ENCODE data around the gene HCRT.
"Not testable (repeated sequence)": the region's sequence is repeated elsewhere in the genome, so short reads cannot be mapped to it uniquely, and the experiment has no call there.

The HCRT gene, protein sequence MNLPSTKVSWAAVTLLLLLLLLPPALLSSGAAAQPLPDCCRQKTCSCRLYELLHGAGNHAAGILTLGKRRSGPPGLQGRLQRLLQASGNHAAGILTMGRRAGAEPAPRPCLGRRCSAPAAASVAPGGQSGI

DNA sequence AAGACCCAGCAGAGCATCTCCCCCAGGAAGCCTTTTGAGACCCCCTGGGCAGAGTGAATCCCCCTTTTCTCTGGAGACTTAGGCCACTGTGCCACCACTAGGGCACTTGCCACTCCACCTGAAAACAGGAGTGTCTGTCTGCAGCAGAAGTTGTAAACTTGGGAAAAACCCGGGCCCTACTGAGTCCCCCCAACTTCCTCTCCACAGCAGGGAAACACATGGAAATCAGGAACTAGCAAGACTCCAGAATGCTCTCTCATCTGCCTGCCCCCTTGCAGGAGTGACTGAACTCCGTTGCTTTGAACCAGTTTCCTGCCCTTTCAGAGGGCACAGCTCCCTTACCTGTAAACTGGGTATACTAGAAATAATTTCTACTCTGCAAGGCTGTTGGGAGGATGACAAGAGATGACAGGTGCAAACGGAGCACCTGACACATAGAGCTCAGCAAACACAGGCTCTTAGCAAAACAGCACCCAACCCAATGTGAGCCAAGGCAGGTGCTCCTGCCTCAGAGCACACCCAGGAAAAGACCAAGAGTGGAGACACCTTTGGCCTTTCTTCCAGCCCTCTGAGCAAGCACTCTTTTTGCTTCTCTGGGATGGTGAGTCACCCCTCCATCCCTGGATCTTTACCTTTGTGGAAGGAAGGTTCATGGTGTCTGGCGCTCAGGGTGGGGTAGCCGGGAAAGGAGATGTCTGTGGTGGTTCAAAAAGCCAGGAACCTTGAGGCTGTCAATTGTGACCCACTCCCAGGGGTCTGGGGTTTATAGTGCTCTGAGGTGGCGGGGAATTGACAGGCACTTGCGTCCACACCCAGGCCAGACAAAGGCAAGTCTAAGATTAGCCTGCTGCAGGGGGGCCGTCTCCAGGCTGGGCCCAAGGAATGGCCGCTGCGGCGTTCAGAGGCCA lies at the start of gene HCRT:
TSS of gene HCRT (minus strand) at position 740 of the 908 bp plus-strand sequence. CDS start at position 653, 87 bp downstream.
- Mint-ChIP-seq H3K27me3 (peaks cover 12% of the 10 kb centered on the region), H3K36me3 (ENCODE audit: low read depth) (no peaks in the 10 kb centered on the region), H3K4me1 (ENCODE audit: low read depth) (peaks cover 38% of the 10 kb centered on the region), H3K9me3 (no peaks in the 10 kb centered on the region), H3K4me3 (peak within 1 kb of the TSS; percentile 85), H3K27ac (peak within 1 kb of the TSS; percentile 79)
- no peak for DNase-seq

DNA sequence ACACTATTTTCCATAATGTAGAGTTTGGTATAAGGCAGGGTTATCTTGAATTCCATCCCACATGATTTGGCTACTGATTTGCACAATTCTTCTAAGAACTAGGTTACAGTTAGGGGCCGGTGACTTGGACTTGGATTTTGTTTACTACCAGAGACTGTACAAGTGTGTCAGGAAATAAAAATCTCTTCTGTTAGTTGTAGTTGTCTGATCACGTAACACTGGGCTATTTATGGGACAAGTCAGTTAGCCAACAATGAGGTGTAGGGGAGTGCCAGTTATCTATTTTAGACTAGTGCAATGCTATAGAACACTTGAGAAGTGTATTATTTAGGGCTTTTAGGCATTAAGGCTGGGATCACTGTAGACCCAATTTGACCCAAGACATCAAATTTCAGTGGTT lies 48.7 kb upstream of the HCRT start:
- H3K36me3 Mint-ChIP-seq (ENCODE audit: low read depth): peaks cover 29% of the 10 kb centered on the region
- no peak for DNase-seq
- peak overlapping the region; percentile 44 for H3K27ac Mint-ChIP-seq
- no peaks in the 10 kb centered on the region for H3K9me3 Mint-ChIP-seq
- H3K4me1 Mint-ChIP-seq (ENCODE audit: low read depth): peaks cover 47% of the 10 kb centered on the region
- H3K4me3 Mint-ChIP-seq: no peak overlapping the region
- H3K27me3 Mint-ChIP-seq: no peaks in the 10 kb centered on the region

DNA sequence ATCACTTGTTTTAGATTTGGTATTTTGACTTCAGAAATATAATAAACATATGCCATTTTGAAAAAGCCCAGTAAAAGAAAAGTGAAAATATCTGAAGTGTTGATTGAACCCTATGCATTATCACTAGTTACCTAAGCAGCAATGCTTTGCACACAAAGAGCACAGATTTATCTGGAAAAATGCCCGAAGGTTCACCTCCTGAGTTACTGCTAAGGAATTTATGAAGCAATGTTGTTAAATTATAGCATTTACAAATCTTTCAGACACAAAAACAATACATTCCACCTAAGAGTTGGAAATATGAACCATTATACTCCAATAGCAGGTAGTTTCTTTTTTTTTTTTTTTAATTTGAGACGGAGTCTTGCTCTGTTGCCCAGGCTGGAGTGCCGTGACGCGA lies 47.9 kb upstream of the HCRT start:
- H3K9me3 Mint-ChIP-seq: no peaks in the 10 kb centered on the region

DNA sequence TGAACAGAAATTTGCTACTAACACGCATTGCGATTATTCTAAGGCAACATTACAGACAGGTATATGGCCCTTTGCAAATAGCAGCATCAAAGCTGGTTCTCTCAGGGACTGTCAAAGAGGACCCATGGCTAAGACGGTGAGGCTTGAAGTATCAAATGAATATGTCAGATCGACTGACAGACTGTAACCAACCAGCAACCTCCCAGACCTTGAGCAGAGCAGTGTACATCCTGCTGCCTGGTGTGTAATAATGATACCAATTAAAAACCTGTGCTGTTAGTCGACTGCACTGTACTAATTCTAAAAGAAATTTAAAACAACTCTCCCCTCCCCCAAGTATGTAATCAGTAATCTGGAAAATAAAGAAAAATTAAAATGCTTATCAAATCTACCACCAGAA lies 45.0 kb upstream of the HCRT start:
- H3K4me1 Mint-ChIP-seq (ENCODE audit: low read depth): peaks cover 46% of the 10 kb centered on the region
- H3K27ac Mint-ChIP-seq: peak overlapping the region; percentile 77
- no peaks in the 10 kb centered on the region for H3K9me3 Mint-ChIP-seq
- peaks cover 49% of the 10 kb centered on the region for H3K36me3 Mint-ChIP-seq (ENCODE audit: low read depth)
- H3K4me3 Mint-ChIP-seq: no peak overlapping the region
- no peaks in the 10 kb centered on the region for H3K27me3 Mint-ChIP-seq
- no peak for DNase-seq

More for the DNA sequence above, 47.9 kb upstream of the HCRT start:
- Mint-ChIP-seq H3K27ac (no peak overlapping the region), H3K4me1 (ENCODE audit: low read depth) (peaks cover 52% of the 10 kb centered on the region), H3K27me3 (no peaks in the 10 kb centered on the region), H3K4me3 (no peak overlapping the region), H3K36me3 (ENCODE audit: low read depth) (peaks cover 37% of the 10 kb centered on the region)
- DNase-seq: no peak

GRCh38 chr17:42227849-42228700 lies 42.8 kb upstream of the HCRT start:
- H3K27me3 Mint-ChIP-seq: no peaks in the 10 kb centered on the region
- H3K9me3 Mint-ChIP-seq: no peaks in the 10 kb centered on the region
- H3K4me3 Mint-ChIP-seq: no peak overlapping the region
- peaks cover 65% of the 10 kb centered on the region for H3K36me3 Mint-ChIP-seq (ENCODE audit: low read depth)
- H3K4me1 Mint-ChIP-seq (ENCODE audit: low read depth): peaks cover 31% of the 10 kb centered on the region
- DNase-seq: no peak
- peak overlapping the region; percentile 58 for H3K27ac Mint-ChIP-seq

DNA sequence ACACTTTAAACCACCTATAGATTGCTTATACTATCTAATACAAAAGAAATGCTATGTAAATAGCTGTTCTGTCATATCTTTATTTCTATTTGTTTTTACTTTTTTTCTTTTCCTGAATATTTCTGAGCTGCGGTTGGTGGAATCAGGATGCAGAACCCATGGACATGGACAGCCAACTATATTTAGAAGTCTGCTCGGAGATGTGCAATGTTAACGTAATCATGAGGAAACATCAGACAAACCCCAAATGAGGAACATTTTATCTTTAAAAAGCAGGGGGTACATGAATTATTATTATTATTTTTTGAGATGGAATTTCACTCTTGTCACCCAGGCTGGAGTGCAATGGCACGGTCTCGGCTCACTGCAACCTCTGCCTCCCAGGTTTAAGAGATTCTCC lies 40.4 kb upstream of the HCRT start:
- Mint-ChIP-seq H3K4me3 (no peak overlapping the region), H3K4me1 (ENCODE audit: low read depth) (peaks cover 28% of the 10 kb centered on the region), H3K27me3 (no peaks in the 10 kb centered on the region), H3K9me3 (no peaks in the 10 kb centered on the region), H3K36me3 (ENCODE audit: low read depth) (peaks cover 77% of the 10 kb centered on the region), H3K27ac (peak overlapping the region; percentile 64)
- DNase-seq: no peak

- Mint-ChIP-seq H3K9me3 (no peaks in the 10 kb centered on the region), H3K36me3 (ENCODE audit: low read depth) (peaks cover 77% of the 10 kb centered on the region), H3K27me3 (no peaks in the 10 kb centered on the region), H3K4me3 (no peak overlapping the region), H3K27ac (peak overlapping the region; percentile 51), H3K4me1 (ENCODE audit: low read depth) (peaks cover 19% of the 10 kb centered on the region)
- DNase-seq: no peak
These were observed 39.4 kb upstream of the HCRT start for GRCh38 chr17:42224651-42225050.

DNA sequence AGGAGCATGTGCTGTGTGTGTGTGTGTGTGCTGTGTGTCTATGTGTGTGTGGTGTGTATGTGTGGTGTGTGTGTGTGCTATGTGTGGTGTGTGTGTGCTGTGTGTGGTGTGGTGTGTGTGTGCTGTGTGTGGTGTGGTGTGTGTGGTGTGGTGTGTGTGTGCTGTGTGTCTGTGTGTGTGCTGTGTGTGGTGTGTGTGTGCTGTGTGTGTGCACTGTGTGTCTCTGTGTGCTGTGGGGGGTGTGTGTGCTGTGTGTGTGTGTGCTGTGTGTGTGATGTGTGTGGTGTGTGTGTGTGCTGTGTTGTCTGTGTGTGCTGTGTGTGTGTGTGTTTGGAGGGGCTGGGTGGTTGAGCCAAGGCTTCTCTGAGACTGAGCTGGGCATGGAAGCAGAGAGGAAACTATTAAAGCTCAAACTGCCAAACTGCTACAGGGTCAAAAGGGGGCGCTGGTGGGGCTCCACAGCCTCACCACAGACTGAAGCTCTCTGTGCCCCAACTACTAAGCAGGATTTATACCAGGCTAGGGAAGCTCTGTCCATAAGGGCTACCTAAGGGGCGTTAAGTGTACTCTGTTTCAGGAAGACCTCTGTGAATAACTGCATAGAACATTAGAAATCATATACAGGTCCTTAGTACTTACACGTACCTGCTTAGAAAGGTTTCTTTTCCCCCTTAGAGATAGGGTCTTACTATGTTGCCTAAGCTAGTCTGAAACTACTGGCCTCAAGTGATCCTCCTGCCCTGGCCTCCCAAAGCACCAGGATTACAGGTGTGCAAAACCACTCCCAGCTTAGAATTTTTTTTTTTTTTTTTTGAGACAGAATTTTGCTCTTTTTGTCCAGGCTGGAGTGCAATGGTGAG lies 36.9 kb upstream of the HCRT start:
- H3K4me3 Mint-ChIP-seq: no peak overlapping the region
- peaks cover 78% of the 10 kb centered on the region for H3K36me3 Mint-ChIP-seq (ENCODE audit: low read depth)
- DNase-seq: peak; percentile 65
- no peaks in the 10 kb centered on the region for H3K27me3 Mint-ChIP-seq
- H3K9me3 Mint-ChIP-seq: no peaks in the 10 kb centered on the region
- peak overlapping the region; percentile 81 for H3K27ac Mint-ChIP-seq
- H3K4me1 Mint-ChIP-seq (ENCODE audit: low read depth): peaks cover 6% of the 10 kb centered on the region

DNA sequence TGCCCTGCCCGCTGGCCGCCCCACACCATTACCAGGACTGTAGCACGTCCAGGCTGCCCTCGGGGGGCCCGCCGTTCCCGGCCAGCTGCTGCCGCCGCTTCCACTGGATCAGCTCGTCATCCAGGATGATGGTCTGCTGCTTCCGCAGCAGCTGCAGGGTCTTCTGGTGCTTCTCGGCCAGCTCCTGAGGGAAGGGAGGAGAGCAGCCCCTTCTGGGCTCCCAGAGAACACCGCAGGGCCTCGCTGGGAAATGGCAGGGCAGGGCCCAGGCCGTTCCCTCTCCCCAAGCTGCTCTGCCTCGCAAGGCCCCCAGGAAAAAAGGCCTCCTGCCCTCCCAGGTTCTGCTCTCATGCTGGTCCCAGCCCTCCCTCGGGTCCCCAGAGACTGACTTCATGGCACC lies 34.0 kb upstream of the HCRT start:
- H3K27ac Mint-ChIP-seq; DNase-seq; H3K27me3 Mint-ChIP-seq; H3K4me3 Mint-ChIP-seq; H3K9me3 Mint-ChIP-seq; H3K4me1 Mint-ChIP-seq (ENCODE audit: low read depth): not testable (repeated sequence)
- peaks cover 85% of the 10 kb centered on the region for H3K36me3 Mint-ChIP-seq (ENCODE audit: low read depth)

DNA sequence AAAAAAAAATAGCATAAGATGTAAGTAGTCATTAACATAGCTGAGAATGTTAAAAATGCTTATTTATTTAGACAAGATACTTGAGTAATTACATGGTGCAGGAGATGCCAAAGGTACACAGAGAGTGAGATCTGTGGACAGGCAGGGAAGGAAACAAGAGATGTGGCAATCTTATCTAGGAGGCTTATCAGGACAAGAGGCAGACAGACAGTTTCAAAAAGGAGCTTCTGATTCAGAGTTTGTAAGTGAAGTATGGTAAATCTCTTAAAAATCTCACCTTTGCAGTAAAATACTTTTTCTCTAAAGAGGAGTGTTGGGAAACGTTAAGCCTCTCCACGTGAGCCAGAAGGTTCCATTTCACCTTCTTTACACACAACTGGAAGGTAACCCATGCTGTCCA lies 28.9 kb upstream of the HCRT start:
- Mint-ChIP-seq H3K27ac (peak overlapping the region; percentile 85), H3K9me3 (no peaks in the 10 kb centered on the region), H3K27me3 (no peaks in the 10 kb centered on the region), H3K4me3 (no peak overlapping the region), H3K4me1 (ENCODE audit: low read depth) (no peaks in the 10 kb centered on the region), H3K36me3 (ENCODE audit: low read depth) (peaks cover 88% of the 10 kb centered on the region)
- no peak for DNase-seq

DNA sequence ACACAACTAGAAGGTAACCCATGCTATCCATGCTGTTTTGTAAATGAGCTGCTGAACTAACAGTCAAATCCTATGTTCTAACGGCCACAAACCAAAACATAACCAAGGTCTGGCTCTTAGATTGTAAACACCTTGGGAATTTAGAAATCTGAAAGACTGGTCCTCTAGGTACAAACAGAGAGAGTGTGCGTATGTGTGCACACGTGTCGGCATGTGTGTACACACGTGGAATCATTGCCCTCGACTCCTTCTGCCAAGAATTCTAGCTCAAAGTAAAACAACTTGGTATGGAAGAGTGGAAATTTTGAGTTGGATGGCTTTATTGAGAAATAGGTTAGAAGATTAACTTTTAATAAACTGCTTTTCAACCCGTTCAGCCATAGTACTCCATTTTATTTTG lies 27.1 kb upstream of the HCRT start:
- Mint-ChIP-seq H3K27me3 (no peaks in the 10 kb centered on the region), H3K9me3 (no peaks in the 10 kb centered on the region), H3K36me3 (ENCODE audit: low read depth) (peaks cover 83% of the 10 kb centered on the region), H3K4me1 (ENCODE audit: low read depth) (no peaks in the 10 kb centered on the region), H3K27ac (no peak overlapping the region), H3K4me3 (no peak overlapping the region)
- no peak for DNase-seq

GRCh38 chr17:42211921-42212341 lies 26.7 kb upstream of the HCRT start:
- H3K27me3 Mint-ChIP-seq; DNase-seq; H3K4me3 Mint-ChIP-seq; H3K4me1 Mint-ChIP-seq (ENCODE audit: low read depth); H3K9me3 Mint-ChIP-seq: not testable (repeated sequence)
- Mint-ChIP-seq H3K36me3 (ENCODE audit: low read depth) (peaks cover 83% of the 10 kb centered on the region), H3K27ac (peak overlapping the region; percentile 63)

- Mint-ChIP-seq H3K9me3 (no peaks in the 10 kb centered on the region), H3K27ac (no peak overlapping the region), H3K36me3 (ENCODE audit: low read depth) (peaks cover 84% of the 10 kb centered on the region), H3K4me1 (ENCODE audit: low read depth) (no peaks in the 10 kb centered on the region), H3K4me3 (no peak overlapping the region), H3K27me3 (no peaks in the 10 kb centered on the region)
- no peak for DNase-seq
These were observed 24.8 kb upstream of the HCRT start for GRCh38 chr17:42210046-42210445.

DNA sequence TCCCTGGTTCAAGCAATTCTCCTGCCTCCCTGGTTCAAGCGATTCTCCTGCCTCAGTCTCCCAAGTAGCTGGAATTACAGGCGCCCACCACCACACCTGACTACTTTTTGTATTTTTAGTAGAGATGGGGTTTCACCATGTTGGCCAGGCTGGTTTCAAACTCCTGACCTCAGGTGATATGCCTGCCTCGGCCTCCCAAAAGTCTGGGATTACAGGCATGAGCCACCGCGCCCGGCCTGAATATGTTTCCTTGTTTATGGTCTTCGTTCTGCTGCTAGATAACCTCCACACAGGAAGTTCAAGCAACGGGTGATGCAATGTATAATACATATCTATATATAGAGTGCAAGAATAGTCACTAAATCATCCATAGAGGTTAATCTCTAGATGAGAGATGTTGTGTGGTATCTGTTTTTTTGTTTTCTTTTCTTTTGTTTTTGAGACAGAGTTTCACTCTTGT lies 20.9 kb upstream of the HCRT start:
- not testable (repeated sequence) for H3K4me3 Mint-ChIP-seq; H3K4me1 Mint-ChIP-seq (ENCODE audit: low read depth); H3K27me3 Mint-ChIP-seq; DNase-seq; H3K9me3 Mint-ChIP-seq
- Mint-ChIP-seq H3K27ac (peak overlapping the region; percentile 52), H3K36me3 (ENCODE audit: low read depth) (peaks cover 91% of the 10 kb centered on the region)
